Measurements from ENCODE around the gene ADIG.

- TF ChIP-seq POLR2A (IDR thresholded peaks at IDR 0.05; ENCODE audit: low read length) (no peak), GATA1 (IDR thresholded peaks at IDR 0.05; ENCODE audit: low read depth, low read length) (no peak)
These were observed 33.5 kb upstream of the ADIG start for GRCh38 chr20:38547288-38548085.

Measured in erythroblast (primary cell).